GM11168 (cell line): ENCODE data around the gene LRRC74B.
"Not testable (repeated sequence)": the region's sequence is repeated elsewhere in the genome, so short reads cannot be mapped to it uniquely, and the experiment has no call there.

Experiments
- in situ Hi-C: fragments of 300-500 bp; cut with MboI; formaldehyde crosslinking; loops from one replicate; pipeline ENCODE4 v1.12.0; 2022; ENCODE audit warnings: low sequenced_read_pairs; ENCODE audit not compliant: unreplicated experiment

The LRRC74B gene

GRCh38 chr22:21030621-21031544 lies 14.9 kb upstream of the LRRC74B start:
- in situ Hi-C loops = no loop called here

GRCh38 chr22:21031545-21032036 lies 14.2 kb upstream of the LRRC74B start:
- in situ Hi-C loops = no loop called here

- in situ Hi-C loops = no loop called here
Measured at GRCh38 chr22:21032037-21032867, 13.5 kb upstream of the LRRC74B start, which contains the start of gene SLC7A4. Gene SLC7A4, minus strand, starts transcription at chr22:21032561. Its CDS starts 749 bp downstream, at chr22:21031812.

GRCh38 chr22:21032868-21033688 lies 12.7 kb upstream of the LRRC74B start:
- in situ Hi-C loops = no loop called here

GRCh38 chr22:21033895-21034294 lies 11.9 kb upstream of the LRRC74B start:
- in situ Hi-C loops = no loop called here

- in situ Hi-C loops = no loop called here
Measured at GRCh38 chr22:21034989-21035388, 10.8 kb upstream of the LRRC74B start.

GRCh38 chr22:21038405-21038804 lies 7.3 kb upstream of the LRRC74B start:
- in situ Hi-C loops = no loop called here

- in situ Hi-C loops = not testable (repeated sequence)
Measured at GRCh38 chr22:21039158-21039557, 6.6 kb upstream of the LRRC74B start.

- in situ Hi-C loops = no loop called here
Measured at GRCh38 chr22:21041937-21042336, 3.8 kb upstream of the LRRC74B start.

- in situ Hi-C loops = no loop called here
Measured at GRCh38 chr22:21042978-21043859, 2.5 kb upstream of the LRRC74B start.

GRCh38 chr22:21043860-21044535 lies 1.7 kb upstream of the LRRC74B start:
- in situ Hi-C loops = no loop called here

- in situ Hi-C loops = no loop called here
Measured at GRCh38 chr22:21044931-21045584, 688 bp upstream of the LRRC74B start.

GRCh38 chr22:21047035-21047661 lies 1.4 kb downstream of the LRRC74B start:
- in situ Hi-C loops = no loop called here

- in situ Hi-C loops = no loop called here
Measured at GRCh38 chr22:21047730-21048129, 2.0 kb downstream of the LRRC74B start.

GRCh38 chr22:21048448-21048847 lies 2.7 kb downstream of the LRRC74B start:
- in situ Hi-C loops = not testable (repeated sequence)

- in situ Hi-C loops = not testable (repeated sequence)
Measured at GRCh38 chr22:21048965-21049364, 3.2 kb downstream of the LRRC74B start.

GRCh38 chr22:21051145-21051830 lies 5.5 kb downstream of the LRRC74B start:
- in situ Hi-C loops = no loop called here
